ENCODE data around the gene MAT2A. TPM values are rescaled to one million over a fixed set of nuclear protein-coding genes. Genes with fewer than 3 reads are reported as not detected.

Gene MAT2A
- total and polyA plus RNA-seq, 2 of the 8 experiments (the other 6 are each of a cell fraction or from before 2014, with no cell fraction given): 255 to 307 TPM

DNA sequence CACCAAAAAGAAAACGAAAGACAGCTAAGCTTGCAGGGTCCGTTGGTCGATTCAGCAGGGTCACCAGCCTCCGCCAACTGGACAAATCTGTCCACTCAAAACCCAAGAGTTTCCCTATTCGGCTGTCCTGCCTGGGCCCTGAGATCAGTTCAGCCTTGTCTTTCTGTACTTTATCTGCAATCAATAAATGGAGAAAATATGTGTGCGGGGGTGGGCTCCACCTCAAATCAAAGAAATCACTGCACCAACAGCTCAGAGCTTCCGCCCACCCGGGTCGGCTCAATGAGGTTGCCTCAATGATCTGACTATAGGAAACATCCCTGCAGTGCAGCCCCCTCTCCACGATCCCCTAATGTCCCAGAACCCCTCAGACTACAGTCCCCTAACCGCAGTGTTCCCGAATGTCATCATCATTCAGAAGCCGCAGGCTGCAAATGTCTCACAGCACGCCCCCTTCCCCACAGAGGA lies 21.9 kb downstream of the MAT2A start:
- Histone ChIP-seq H3K9me3 (ENCODE audit: insufficient read depth in 2 of 2, low read depth in 1 of 2, low read length in 1 of 2) (no peaks in the 10 kb centered on the region), H3K79me1 (ENCODE audit: low read depth, low read length) (0 out of 2 replicates have a peak, but pooled peaks cover 4% of the 10 kb centered on the region), H2BK120ac (replicated peaks; ENCODE audit: low read depth, low read length) (no peak overlapping the region), H4K5ac (ENCODE audit: insufficient read length, low read depth, low read length) (no peak overlapping the region), H3K18ac (ENCODE audit: extremely low read depth, low read length) (peak overlapping the region; percentile 60), H3K79me2 (ENCODE audit: control insufficient read depth in 1 of 2, insufficient read depth in 2 of 2, low read length in 2 of 2) (peaks cover 0 to 18% of the 10 kb centered on the region in 2 experiments; a peak in 2 of 4 replicates), H2BK20ac (ENCODE audit: low read length) (no peak overlapping the region), H4K8ac (ENCODE audit: extremely low read depth, insufficient read depth, low read length) (no peak overlapping the region), H2BK12ac (ENCODE audit: low read depth, low read length) (no peak overlapping the region), H3K56ac (replicated peaks; ENCODE audit: insufficient read length, low read depth, low read length) (no peak overlapping the region), H2BK15ac (ENCODE audit: low read length) (no peak overlapping the region), H3K23me2 (ENCODE audit: low read depth, low read length) (peaks cover 5% of the 10 kb centered on the region), H2BK5ac (ENCODE audit: low read depth, low read length) (no peak overlapping the region), H2AFZ (ENCODE audit: low read length) (no peak overlapping the region), H3K4me2 (ENCODE audit: insufficient read depth in 1 of 2, low read depth in 2 of 2, low read length in 2 of 2) (peak overlapping the region; percentile 84 to 96), H3K36me3 (ENCODE audit: control insufficient read depth in 2 of 4, insufficient read depth in 4 of 4, low read length in 3 of 4) (peaks cover 3 to 14% (median 8%) of the 10 kb centered on the region in 4 experiments; a peak in 7 of 8 replicates), H3K27me3 (replicated peaks in 1 of 4; ENCODE audit: control insufficient read depth in 3 of 4, extremely low read depth in 1 of 4, insufficient read depth in 3 of 4, low read length in 3 of 4) (no peaks in the 10 kb centered on the region), H4K91ac (replicated peaks; ENCODE audit: insufficient read length, low read length) (no peak overlapping the region), H3K4me3 (ENCODE audit: extremely low read depth in 1 of 4, insufficient read depth in 2 of 4, low read depth in 3 of 4, low read length in 4 of 4) (peak overlapping the region; percentile 68 to 90 (median 88)), H2AK5ac (ENCODE audit: low read depth, low read length) (no peak overlapping the region), H3K23ac (ENCODE audit: insufficient read length) (no peak overlapping the region), H3K9ac (replicated peaks in 1 of 4; ENCODE audit: extremely low read depth in 1 of 4, low read depth in 3 of 4, low read length in 3 of 4) (peak overlapping the region in 3 of 4 experiments; percentile 17 to 79 (median 29); a peak in 5 of 7 replicates), H3K4me1 (replicated peaks in 1 of 4; ENCODE audit: control insufficient read depth in 3 of 4, insufficient read depth in 4 of 4, low read length in 3 of 4) (no peaks in the 10 kb centered on the region), H3K27ac (ENCODE audit: low read depth, low read length) (no peak overlapping the region), H4K20me1 (replicated peaks in 1 of 2; ENCODE audit: control insufficient read depth in 1 of 2, insufficient read depth in 2 of 2, low read length in 2 of 2) (no peaks in the 10 kb centered on the region), H3K14ac (ENCODE audit: insufficient read length) (no peak overlapping the region), H3K4ac (replicated peaks; ENCODE audit: insufficient read length, low read depth, low read length) (no peak overlapping the region)
- FAIRE-seq (no peak), DNase-seq (ENCODE audit: low read depth in 1 of 2, low spot score in 2 of 2) (no peak)
- ChIA-PET POLR2A (ENCODE audit: partially characterized antibody) (interaction anchor here (0.6 to 38.6 kb wide), 18 partner anchors 9 to 1144 kb away, joined by 3 to 1889 read pairs (median 4); partner anchors contain the start of genes C2orf68, CAPG, MAT2A and RNF181), CTCF (ENCODE audit: partially characterized antibody) (interaction anchor here (0.8 to 3.6 kb wide), 6 partner anchors 10 to 169 kb away, joined by 3 to 20 read pairs (median 4); no protein-coding TSS in a partner anchor)
- TF ChIP-seq JUN (IDR thresholded peaks at IDR 0.05; ENCODE audit: low read depth, low read length): no peak
- TF ChIP-seq MAFK (IDR thresholded peaks at IDR 0.05; ENCODE audit: low read depth, low read length): no peak
- TF ChIP-seq CBX5 (IDR thresholded peaks at IDR 0.05; ENCODE audit: low read depth, low read length): no peak
- no peak for TF ChIP-seq KDM5A (IDR thresholded peaks at IDR 0.05; ENCODE audit: low read length)
- TF ChIP-seq SIX5 (IDR thresholded peaks at IDR 0.05; ENCODE audit: low read depth, low read length): no peak
- TF ChIP-seq SIN3A (conservative IDR thresholded peaks at IDR 0.05 in 1 of 2, IDR thresholded peaks at IDR 0.05 in 1 of 2; ENCODE audit: low read depth in 1 of 2, low read length in 2 of 2): no peak
- TF ChIP-seq TAF7 (optimal IDR thresholded peaks at IDR 0.05; ENCODE audit: borderline replicate concordance, low read depth, low read length): no peak
- no peak for TF ChIP-seq POLR2AphosphoS5 (IDR thresholded peaks at IDR 0.05; ENCODE audit: low read depth, low read length)
- TF ChIP-seq EP300 (IDR thresholded peaks at IDR 0.05; ENCODE audit: borderline replicate concordance in 1 of 2, low read depth in 2 of 2, low read length in 2 of 2): no peak
- TF ChIP-seq CREB1 (IDR thresholded peaks at IDR 0.05): no peak
- no peak for TF ChIP-seq GTF2F1 (IDR thresholded peaks at IDR 0.05; ENCODE audit: borderline replicate concordance, low read depth, low read length)
- WGBS, 2 experiments (ENCODE audit: extremely low coverage in 1 of 2, insufficient coverage in 1 of 2, insufficient read length in 1 of 2, insufficient replicate concordance in 2 of 2, low coverage in 1 of 2, low lambda C conversion rate in 2 of 2, missing lambda C conversion rate in 1 of 2): 22% methylated on average over 10 of the region's 14 CpGs; no CpG with 5 or more reads in 1 of the 2 experiments

All from H1 (cell line).